ENCODE results near the gene AMT. TPM values are rescaled to one million over a fixed set of nuclear protein-coding genes. Genes with fewer than 3 reads are reported as not detected.

Gene AMT
- polyA plus RNA-seq, 1 donor (not counting 4 experiments of a cell fraction or from before 2014, with no cell fraction given) = 7.1 TPM

DNA sequence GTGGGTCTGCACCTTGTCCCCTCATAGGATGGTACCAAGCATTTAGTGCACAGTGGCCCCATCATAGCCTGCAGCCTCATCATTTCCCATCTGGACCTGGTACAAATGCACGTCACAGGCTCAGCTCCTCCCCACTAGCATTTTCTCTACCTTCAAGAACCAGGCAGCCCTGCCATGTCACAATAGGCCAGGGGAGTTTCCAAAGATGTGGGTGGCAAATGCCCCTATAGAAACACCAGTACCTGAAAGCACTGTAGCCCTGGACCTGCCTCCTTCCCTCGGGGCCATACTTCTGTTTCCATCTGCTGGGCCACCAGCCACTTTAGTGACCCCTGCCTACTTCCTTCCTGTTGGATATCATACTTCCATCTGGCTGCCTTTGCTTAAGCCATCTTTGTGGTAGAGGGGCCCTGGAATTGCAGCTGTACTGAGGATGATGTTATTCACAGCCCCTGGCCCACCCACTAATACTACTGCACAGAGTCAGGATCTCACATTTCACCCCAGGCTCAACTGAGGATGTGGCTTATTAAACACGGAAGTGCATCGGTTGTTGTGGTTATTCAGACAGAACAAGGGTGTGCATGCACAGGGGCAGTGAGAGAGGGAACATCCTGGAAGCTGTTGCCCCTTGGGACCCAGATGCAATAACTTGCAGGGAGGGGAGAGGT, 6.2 kb downstream of the AMT start:
- peaks cover 18 to 26% of the 10 kb centered on the region in 2 experiments for H3K36me3 ChIP-seq (ENCODE audit: control insufficient read depth in 2 of 2, extremely low read depth in 1 of 2, insufficient read depth in 2 of 2, low read length in 2 of 2)
- peaks cover 2% of the 10 kb centered on the region for H3K9me1 ChIP-seq (ENCODE audit: control insufficient read depth, extremely low read depth, insufficient read depth, low read length)
- no peaks in the 10 kb centered on the region for H3K27me3 ChIP-seq (ENCODE audit: control insufficient read depth, extremely low read depth, insufficient read depth, low read length)
- peaks cover 24% of the 10 kb centered on the region for H3K4me1 ChIP-seq (ENCODE audit: control insufficient read depth, extremely low read depth, insufficient read depth, low read length)
- no peak overlapping the region for H3K4me3 ChIP-seq (ENCODE audit: control insufficient read depth in 2 of 3, extremely low read depth in 1 of 3, insufficient read depth in 2 of 3, low read depth in 1 of 3, low read length in 3 of 3)
- TF ChIP-seq EZH2 (IDR thresholded peaks at IDR 0.05; ENCODE audit: low read length) = no peak
- TF ChIP-seq, protein P1, sequence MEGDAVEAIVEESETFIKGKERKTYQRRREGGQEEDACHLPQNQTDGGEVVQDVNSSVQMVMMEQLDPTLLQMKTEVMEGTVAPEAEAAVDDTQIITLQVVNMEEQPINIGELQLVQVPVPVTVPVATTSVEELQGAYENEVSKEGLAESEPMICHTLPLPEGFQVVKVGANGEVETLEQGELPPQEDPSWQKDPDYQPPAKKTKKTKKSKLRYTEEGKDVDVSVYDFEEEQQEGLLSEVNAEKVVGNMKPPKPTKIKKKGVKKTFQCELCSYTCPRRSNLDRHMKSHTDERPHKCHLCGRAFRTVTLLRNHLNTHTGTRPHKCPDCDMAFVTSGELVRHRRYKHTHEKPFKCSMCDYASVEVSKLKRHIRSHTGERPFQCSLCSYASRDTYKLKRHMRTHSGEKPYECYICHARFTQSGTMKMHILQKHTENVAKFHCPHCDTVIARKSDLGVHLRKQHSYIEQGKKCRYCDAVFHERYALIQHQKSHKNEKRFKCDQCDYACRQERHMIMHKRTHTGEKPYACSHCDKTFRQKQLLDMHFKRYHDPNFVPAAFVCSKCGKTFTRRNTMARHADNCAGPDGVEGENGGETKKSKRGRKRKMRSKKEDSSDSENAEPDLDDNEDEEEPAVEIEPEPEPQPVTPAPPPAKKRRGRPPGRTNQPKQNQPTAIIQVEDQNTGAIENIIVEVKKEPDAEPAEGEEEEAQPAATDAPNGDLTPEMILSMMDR (optimal IDR thresholded peaks at IDR 0.05 in 1 of 3, IDR thresholded peaks at IDR 0.05 in 1 of 3, conservative IDR thresholded peaks at IDR 0.05 in 1 of 3; ENCODE audit: extremely low read depth in 1 of 3, insufficient read depth in 2 of 3, low read length in 3 of 3) = no peak
- H3K4me2 ChIP-seq (ENCODE audit: control insufficient read depth, extremely low read depth, insufficient read depth, low read depth, low read length) = no peak overlapping the region
- no peak overlapping the region for H3K9ac ChIP-seq (ENCODE audit: control insufficient read depth, extremely low read depth, insufficient read depth, low read length)
- H3K79me2 ChIP-seq (ENCODE audit: control insufficient read depth, insufficient read depth, low read length) = peaks cover 21% of the 10 kb centered on the region
- dilution Hi-C loops (cut with MboI; ENCODE audit: extremely low pct_ligation_motif_present, low sequenced_read_pairs) = no loop called here
- H3K9me3 ChIP-seq (ENCODE audit: control insufficient read depth, low read depth, low read length) = no peaks in the 10 kb centered on the region
- H4K20me1 ChIP-seq (ENCODE audit: control insufficient read depth, extremely low read depth, insufficient read depth, low read length) = no peaks in the 10 kb centered on the region
- no peak overlapping the region for H3K27ac ChIP-seq (ENCODE audit: control insufficient read depth, insufficient read depth, low read length)
- DNase-seq (ENCODE audit: low read depth, low spot score) (no peak), FAIRE-seq (no peak)
- H2AFZ ChIP-seq (ENCODE audit: control insufficient read depth, low read length) = no peak overlapping the region

DNA sequence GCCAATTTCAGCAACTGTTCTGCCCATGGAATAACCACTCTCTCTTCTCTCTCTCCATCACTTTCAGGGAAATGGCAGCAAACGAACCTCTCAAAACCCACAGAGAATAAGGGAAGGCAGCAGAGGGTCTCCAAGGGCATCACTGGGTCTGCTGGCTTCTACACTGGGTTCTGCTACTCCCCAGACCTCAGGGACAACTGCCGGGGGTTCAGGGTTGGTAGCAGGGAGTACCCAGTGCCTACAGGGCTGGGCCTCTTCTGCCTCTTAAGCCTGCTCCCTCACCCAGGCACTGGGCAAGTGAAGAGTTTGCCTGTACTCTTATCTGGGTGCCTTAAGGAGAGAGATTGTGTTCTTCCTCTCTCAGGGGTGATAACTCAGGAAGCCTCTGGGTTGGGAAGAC, 7.5 kb downstream of the AMT start:
- FAIRE-seq (no peak), DNase-seq (ENCODE audit: low read depth, low spot score) (no peak)
- Histone ChIP-seq H2AFZ (ENCODE audit: control insufficient read depth, low read length) (no peak overlapping the region), H3K27ac (ENCODE audit: control insufficient read depth, insufficient read depth, low read length) (no peak overlapping the region), H3K27me3 (ENCODE audit: control insufficient read depth, extremely low read depth, insufficient read depth, low read length) (no peaks in the 10 kb centered on the region), H3K79me2 (ENCODE audit: control insufficient read depth, insufficient read depth, low read length) (peaks cover 35% of the 10 kb centered on the region), H3K9me3 (ENCODE audit: control insufficient read depth, low read depth, low read length) (no peaks in the 10 kb centered on the region), H3K36me3 (ENCODE audit: control insufficient read depth in 2 of 2, extremely low read depth in 1 of 2, insufficient read depth in 2 of 2, low read length in 2 of 2) (peaks cover 18% of the 10 kb centered on the region in 2 experiments), H3K9ac (ENCODE audit: control insufficient read depth, extremely low read depth, insufficient read depth, low read length) (no peak overlapping the region), H3K4me3 (ENCODE audit: control insufficient read depth in 2 of 3, extremely low read depth in 1 of 3, insufficient read depth in 2 of 3, low read depth in 1 of 3, low read length in 3 of 3) (no peak overlapping the region), H3K9me1 (ENCODE audit: control insufficient read depth, extremely low read depth, insufficient read depth, low read length) (peaks cover 2% of the 10 kb centered on the region), H3K4me2 (ENCODE audit: control insufficient read depth, extremely low read depth, insufficient read depth, low read depth, low read length) (no peak overlapping the region), H4K20me1 (ENCODE audit: control insufficient read depth, extremely low read depth, insufficient read depth, low read length) (peaks cover 8% of the 10 kb centered on the region), H3K4me1 (ENCODE audit: control insufficient read depth, extremely low read depth, insufficient read depth, low read length) (peaks cover 24% of the 10 kb centered on the region)
- dilution Hi-C loops (cut with MboI; ENCODE audit: extremely low pct_ligation_motif_present, low sequenced_read_pairs) = no loop called here
- TF ChIP-seq, protein P1 (optimal IDR thresholded peaks at IDR 0.05 in 1 of 3, IDR thresholded peaks at IDR 0.05 in 1 of 3, conservative IDR thresholded peaks at IDR 0.05 in 1 of 3; ENCODE audit: extremely low read depth in 1 of 3, insufficient read depth in 2 of 3, low read length in 3 of 3) = no peak
- TF ChIP-seq EZH2 (IDR thresholded peaks at IDR 0.05; ENCODE audit: low read length) = no peak

Data from keratinocyte (primary cell).